NOMO-1 treated with DMSO at 0.1 percent for 48 hours (cell line): ENCODE results near the gene PHC2.

ENCODE experiments used
- DNase-seq: peaks from one replicate; lab custom pipeline; 2025; ENCODE audit not compliant: unreplicated experiment; lab: John Stamatoyannopoulos, UW

The PHC2 gene

DNA sequence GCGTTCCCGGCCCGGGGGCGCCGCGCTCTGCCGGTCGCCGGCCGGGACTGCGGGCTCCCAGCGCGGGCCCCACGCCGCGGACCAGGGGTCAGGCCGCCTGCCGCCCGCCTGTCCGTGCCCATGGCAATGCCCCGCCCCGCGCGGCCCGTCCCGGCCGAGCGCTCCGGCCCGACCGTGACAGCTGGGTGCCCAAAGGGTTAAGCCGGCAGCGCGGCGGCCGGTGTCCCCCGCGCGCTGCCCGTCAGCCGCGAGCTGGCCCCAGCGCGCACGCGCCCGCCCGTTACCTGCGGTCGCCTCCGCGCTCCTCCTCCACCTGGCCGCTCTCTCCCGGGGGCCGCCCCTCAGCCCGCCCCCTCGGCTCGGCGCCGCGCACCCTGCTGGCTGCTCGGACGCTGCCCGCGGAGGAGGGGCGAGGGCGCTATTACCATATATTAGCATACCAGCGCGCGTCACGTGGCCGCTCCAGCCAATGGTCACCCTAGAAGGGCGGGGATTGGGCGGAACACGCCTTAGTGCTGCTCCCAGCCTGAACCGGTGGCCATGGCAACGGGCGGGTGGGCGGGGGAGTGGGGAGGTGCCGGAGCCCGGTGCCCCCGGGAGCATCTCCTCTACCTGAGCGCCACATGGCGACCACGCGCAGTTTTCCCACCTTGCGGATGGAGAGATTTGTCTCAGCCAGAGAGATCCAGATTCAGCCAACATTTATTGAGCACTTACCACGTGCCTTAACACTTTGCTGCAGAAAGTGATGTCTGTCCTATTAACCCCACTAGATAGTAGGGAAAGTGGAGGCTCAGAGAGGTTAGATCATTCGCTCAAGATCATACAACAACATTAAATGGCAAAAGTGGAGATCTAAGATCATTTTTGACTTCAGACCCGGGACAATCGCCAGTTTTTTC lies at the start of gene PHC2:
PHC2 (minus strand) TSS at position 404 of the 902 bp plus-strand sequence. CDS start 55,556 bp downstream, outside the sequence.
- DNase-seq, result peak; percentile 95

DNA sequence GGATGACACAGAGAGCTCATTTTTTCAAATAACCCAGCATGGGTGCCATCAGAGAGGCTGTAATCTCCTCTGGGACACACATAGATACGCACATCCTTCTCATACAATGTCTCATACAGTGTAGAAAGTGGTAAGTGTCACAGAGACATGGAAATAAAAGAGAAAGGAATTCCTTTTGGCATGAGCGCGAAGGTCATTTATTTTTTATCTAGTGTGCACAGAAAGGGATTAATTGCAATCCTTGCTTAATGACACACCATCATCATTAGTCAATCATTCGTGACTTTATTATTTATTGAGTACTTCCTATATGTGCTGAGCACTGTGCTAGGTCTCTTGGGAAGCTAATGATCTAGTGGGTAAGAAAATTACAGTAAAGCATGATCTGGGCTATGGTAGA lies 46.6 kb upstream of the PHC2 start:
- no peak for DNase-seq

GRCh38 chr1:33473900-33474299 lies 43.0 kb upstream of the PHC2 start:
- DNase-seq, result no peak

DNA sequence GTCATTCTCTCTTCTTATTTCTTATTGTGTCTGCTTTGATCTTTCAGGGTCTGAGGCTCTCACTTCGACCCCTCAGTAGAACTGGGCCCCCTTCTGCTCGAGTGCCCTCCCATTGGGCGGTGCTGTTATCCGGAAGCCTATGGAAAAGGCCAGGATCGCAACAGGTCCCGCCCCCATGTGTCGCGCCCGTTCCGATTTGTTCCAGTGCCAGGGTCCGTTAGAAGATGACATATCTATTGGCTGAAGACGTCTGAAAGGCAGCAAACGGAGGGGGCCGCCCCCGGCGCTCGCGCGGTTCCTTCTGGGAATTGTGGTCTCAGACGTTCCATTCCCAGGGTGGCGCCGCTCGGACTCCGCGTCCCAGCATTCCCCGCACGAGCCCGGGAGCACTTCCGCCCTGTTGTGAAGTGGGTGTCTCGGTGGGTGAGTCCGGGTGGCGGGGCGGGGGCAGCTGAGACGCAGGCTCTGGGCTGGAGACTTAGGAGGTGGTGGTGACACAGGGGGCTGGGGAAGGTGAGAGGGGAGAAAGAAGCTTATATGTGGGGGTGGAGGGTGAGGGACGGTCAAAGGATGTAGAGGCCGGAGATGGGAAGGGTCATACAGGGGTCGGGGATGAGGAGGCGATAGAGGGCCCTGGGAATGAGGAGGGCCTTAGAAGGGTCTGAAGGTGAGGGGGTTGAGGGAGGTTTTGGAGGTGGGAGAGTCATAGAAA lies 41.5 kb upstream of the PHC2 start, which contains the start of gene ZSCAN20:
ZSCAN20 (plus strand) TSS at position 377 of the 712 bp plus-strand sequence. CDS start 6,644 bp downstream, outside the sequence.
- DNase-seq, result peak; percentile 97

DNA sequence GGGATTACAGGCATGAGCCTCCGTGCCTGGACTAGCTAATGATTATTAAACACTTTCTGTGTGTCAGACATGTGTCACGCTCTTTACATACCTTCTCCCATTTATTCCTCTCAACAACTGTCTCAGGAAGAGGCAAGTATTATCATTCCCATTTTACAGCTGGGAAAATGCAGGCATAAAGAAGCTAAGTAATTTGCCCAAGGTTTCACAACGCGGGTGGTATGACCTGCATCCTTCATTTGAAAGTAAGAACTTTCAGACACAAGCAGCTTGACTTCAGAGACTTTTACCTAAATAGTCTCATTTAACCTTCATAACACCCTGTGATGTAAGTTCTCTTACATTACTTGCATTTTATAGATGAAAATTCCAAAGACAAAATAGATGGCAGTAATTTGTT lies 40.5 kb upstream of the PHC2 start:
- DNase-seq, result no peak

GRCh38 chr1:33470495-33471012 lies 39.7 kb upstream of the PHC2 start:
- DNase-seq, result peak; percentile 84

- no peak for DNase-seq
These were observed 38.8 kb upstream of the PHC2 start for GRCh38 chr1:33469691-33470090.

DNA sequence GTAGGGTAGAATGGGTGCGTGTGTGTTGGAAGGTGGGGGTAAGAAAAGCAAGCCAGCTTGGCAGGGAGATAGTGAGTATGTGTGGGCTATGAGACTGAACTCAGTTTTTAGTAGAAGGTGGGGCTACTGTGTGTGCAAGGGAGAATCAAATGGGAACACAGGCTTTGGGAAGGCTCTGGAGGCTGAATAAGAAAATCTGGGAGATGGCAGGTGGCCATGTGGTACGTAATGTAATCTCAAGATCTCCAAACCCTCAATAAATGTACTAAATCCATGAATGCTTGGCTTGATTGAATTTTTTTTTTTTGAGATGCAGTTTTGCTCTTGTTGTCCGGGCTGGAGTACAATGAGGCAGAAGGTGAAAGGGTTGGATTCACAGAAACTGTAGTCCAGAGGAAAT lies 38.1 kb upstream of the PHC2 start:
- DNase-seq, result no peak

DNA sequence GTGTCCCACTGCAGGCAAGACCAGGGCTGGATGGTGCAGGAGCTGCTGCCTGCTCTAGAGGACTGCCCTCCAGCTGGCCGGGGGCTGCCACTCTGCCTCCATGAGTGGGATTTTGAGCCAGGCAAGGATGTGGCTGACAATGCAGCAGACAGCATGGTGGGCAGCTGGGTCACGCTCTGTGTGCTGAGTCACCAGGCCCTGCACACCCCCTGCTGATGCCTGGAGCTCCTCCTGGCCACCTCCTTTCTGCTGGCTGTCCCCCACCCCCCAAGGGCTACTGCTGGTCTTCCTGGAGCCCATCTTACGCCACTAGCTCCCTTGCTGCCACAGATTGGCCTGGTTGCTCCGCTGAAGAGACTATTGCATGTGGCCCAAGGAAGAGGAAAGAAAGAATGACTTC lies 37.6 kb upstream of the PHC2 start:
- DNase-seq, result no peak

DNA sequence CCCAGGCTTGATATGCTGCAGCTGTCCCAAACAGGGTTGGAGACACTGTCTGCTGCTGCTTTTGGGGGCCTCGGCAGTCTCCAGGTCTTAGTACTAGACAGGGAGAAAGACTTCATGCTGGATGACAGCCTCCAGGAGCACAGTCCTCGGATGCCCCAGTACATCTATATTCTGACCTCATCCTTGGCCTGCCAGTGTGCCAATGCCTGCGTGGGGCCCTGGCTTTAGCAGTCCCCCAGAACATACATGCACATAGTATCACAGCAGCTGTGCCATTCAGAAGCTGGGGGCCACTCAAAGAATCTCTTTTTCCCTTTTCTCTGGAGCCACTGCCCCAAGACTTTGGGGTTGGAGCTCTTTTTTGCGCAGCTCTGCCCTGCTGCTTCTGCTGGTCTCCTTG lies 37.1 kb upstream of the PHC2 start:
- no peak for DNase-seq

DNA sequence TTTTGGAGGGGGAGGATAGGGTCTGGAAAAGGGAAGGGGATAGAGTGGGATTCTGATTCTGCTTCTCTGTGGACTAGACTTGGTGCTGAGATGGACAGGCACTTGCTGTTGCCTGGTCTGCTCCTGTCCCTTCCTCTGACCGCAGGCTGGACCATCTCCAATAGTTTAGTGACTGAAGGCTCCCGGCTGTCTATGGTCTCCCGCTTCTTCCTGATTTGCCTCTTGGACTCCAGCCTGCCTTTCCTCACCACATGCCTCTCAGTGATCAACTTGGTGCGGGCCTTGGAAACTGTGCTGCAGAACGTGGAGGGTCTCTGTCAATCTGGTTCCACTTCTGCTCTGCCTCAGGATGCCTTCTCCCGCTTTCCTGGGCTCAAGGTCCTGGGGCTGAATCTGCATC lies 35.3 kb upstream of the PHC2 start:
- no peak for DNase-seq

DNA sequence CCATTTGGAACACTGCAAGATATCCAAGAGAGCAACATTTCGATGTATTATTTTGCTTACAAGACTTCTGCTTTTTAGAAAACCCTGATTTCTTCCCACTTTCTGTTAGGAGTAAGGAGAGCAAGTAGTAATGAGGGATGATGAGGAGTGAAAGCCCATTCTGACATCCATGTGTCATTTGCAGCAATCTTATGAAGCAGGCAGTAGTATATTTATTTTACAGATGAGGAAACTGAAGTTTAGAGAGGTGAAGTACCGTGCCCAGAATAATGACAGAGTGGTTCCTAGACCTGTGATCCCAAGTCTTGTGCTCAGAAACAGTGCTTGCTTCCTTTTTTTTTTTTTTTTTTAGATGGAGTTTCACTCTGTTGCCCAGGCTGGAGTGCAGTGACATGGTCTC lies 34.4 kb upstream of the PHC2 start:
- DNase-seq, result no peak

DNA sequence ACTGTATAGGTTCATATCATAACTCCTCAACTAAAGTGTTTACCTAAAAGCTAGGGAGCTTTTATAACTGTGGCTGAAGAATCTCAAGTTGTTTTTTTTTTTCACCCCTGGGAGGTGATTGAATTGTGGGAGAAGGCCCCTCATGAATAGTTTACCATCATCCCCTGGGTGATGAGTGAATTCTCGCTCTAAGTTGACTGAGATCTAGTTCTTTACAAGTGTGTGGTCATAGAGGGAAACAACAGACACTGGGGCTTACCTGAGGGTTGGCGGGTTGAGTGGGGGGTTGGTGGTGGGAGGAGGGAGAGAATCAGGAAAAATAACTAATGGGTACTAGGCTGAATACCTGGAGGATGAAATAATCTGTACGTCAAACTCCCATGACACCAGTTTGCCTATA lies 33.7 kb upstream of the PHC2 start:
- no peak for DNase-seq

DNA sequence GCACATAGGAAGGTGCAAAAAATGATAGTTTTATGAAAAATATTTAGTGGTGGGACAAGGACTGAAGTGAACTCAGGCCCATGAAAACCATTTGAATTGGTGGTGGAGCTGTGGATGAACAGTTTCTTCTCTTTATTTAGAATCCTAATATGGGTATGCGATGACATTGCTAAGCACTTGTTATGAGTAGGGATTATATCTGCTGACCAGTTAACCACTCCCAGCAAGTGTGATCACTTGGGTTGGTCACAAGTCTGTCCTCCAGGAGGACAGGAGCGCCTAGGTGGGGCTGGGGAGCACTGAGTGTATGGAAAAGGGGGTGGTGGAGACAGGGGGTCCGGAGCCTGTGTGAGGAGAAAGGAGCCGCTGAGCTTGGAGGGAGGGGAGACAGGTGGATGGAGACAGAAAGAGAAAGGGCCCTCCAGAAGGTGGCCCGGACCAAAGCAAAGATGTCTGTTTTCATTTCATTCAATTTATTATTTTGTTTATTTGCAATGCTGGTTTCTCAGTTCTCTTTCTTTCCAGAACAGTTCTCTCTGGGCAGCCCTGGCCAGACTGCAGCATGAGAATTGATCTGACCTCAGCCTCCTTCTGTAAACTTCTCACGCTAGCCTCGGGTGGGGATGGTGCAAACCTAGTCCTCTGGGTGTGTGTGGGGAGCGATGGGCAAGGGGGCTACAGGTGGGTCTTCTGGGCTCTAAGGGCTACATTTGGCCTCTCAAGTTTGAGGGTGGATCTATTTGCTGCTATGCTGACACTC lies 31.7 kb upstream of the PHC2 start:
- DNase-seq, result no peak

GRCh38 chr1:33460947-33461629 lies 30.2 kb upstream of the PHC2 start:
- DNase-seq, result peak; percentile 86

DNA sequence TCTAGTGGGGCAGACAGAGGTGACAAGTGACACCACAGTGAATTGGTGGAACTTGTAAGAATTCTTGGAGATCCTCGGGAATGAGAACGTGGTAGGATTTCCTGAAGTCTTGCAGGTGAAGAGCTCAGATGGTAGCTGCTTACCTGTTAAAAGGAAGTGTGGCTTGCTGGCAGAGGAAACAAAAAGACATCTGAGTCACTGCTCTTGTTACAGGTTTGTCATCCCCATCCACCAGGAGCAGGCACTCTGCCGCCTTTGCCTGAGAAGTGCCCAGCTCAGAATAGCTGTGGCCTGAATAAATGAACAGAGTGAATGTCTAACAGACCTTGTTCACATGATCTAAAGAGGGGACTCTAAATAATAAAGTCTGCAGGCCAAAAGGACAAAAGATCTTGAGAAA lies 29.2 kb upstream of the PHC2 start:
- DNase-seq, result no peak

GRCh38 chr1:33459691-33460090 lies 28.8 kb upstream of the PHC2 start:
- DNase-seq, result no peak

GRCh38 chr1:33456502-33456886 lies 25.6 kb upstream of the PHC2 start:
- DNase-seq, result no peak

GRCh38 chr1:33455539-33456501 lies 24.9 kb upstream of the PHC2 start:
- peak; percentile 88 for DNase-seq
